UCSD-AML1 (cell line): Measurements from ENCODE around the gene FKBP1A.
"Not testable (repeated sequence)": the region's sequence is repeated elsewhere in the genome, so short reads cannot be mapped to it uniquely, and the experiment has no call there.

Source experiments
- DNase-seq: peaks from one replicate; lab custom pipeline; 2025; ENCODE audit not compliant: unreplicated experiment; lab: John Stamatoyannopoulos, UW

FKBP1A gene

GRCh38 chr20:1417790-1418189, 24.9 kb upstream of the FKBP1A start:
- no peak for DNase-seq

DNA sequence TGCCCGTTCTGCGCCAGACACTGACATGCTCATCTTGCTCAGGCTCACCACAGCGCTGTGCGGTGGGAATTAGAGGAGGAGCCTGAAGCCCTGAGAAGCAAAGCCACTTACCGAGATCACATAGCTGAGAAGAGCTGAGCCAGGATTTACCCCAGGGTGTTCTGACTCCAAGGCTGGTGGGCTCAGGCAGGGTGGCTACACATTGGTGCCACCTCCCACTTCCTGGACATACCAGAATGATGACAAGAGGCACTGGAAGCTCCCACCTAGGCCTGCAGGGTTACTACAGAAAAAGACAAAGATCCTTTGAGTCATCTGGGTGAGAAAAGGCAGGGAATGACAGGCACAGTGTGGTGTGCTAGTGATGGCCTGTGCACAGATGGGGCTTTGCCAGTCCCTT, 24.4 kb upstream of the FKBP1A start:
- no peak for DNase-seq

- DNase-seq = no peak
Measured at GRCh38 chr20:1415667-1416468, 23.0 kb upstream of the FKBP1A start.

DNA sequence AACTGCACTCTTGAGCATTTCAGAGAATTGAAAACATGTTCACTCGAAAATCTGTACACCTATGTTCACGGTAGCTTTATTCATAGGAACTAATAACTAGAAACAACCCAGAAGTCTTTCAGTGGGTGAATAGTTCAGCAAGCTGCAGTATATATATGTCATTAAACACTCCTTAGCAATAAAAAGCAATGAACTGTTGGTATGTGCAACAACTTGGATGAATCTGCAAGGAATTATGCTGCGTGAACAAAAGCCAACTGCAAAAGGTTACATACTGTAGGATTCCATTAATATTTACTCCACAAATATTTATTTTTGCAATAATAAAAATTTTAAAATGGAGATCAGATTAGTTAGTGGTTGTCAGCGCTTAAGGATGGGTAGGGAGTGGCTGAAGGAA, 22.1 kb upstream of the FKBP1A start:
- DNase-seq = no peak

GRCh38 chr20:1405801-1406200, 12.9 kb upstream of the FKBP1A start:
- no peak for DNase-seq

DNA sequence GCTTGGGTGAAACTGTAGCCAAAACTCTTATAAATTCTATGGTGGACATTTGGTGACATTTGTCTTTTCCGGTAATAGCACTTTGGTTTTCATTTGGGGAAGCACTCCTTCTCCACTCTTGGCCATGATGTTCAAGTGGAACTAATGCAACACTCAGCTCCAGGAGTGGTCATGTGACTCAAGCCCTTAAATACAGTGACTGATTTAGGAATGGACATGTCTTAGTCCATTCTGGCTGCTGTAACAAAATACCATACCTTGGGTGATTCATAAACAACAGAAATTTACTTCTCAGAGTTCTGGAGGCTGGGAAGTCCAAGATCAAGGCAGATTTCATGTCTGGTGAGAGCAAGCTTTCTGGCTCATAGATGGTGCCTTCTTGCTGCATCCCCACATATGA, 10.8 kb upstream of the FKBP1A start:
- no peak for DNase-seq

- DNase-seq = peak; percentile 41
Measured at GRCh38 chr20:1402149-1402548, 9.3 kb upstream of the FKBP1A start.

GRCh38 chr20:1401451-1401907, 8.6 kb upstream of the FKBP1A start:
- no peak for DNase-seq

DNA sequence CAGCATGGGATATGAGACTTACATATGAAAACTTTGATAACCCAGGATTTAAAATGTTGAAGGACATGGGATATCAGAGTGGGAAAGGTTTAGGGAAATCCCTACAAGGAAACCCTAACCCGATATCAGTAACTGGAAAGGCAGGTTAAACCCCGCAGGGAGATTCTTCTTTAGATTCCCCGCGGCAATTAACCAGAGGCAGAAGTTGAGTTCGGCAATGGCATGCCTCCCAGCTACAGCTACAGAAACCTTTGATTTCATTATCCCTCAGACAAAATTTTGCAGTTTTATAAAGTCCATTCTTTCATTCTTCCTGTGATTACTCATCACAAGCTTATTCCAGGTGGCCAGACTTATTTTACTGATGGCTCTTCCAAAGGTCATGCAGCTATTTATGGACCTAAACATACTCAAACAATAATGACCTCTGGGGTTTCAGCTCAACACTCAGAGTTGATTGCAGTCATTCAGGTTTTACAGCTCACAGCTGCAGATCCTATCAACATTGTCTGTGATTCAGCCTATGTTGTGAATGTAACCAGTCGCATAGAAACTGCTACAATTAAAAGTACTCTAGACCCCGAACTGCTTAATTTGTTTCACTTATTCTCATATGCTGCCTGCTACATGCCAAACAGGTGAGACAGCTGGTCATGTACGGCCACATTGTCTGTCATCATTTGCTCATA, 7.0 kb upstream of the FKBP1A start:
- not testable (repeated sequence) for DNase-seq

DNA sequence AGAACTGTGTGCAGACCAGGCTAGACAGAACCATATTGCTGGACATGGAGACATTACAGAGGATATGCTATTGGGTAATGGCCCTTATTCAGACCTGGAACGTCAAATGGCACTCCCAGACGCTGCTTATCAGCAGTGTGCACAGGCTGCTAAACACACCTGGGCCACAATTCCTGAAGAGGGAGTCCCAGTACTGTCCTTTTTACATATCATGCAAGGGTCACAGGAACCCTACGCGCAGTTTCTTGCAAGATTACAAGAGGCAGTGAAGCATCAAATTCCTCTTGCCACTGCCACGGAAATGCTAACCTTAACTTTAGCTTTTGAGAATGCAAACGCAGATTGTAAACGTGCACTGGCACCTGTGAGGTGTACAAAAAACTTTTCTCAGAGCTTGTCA, 5.3 kb upstream of the FKBP1A start:
- DNase-seq = not testable (repeated sequence)

- DNase-seq = no peak
Measured at GRCh38 chr20:1397710-1398109, 4.9 kb upstream of the FKBP1A start.

DNA sequence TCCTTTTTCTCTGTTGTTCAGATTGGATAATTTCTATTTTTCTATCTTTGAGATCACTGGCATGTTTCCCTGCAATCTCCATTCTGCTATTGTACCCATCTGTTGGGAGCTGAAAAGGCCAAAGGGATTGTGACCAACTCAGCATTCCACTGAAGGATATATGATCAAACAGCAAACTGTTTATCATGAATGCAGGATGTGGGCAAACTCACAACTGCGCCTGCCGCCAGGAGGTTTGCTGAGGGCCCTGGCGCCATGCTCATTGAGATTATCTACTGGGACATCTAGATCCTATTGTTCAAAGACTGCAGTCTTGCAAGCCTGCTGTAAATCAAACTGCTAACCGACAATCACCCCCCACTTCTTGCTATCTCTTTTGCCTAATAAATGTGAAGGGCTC, 3.8 kb upstream of the FKBP1A start:
- DNase-seq = no peak

GRCh38 chr20:1396264-1396663, 3.4 kb upstream of the FKBP1A start:
- DNase-seq = no peak

GRCh38 chr20:1394686-1395085, 1.8 kb upstream of the FKBP1A start:
- no peak for DNase-seq

GRCh38 chr20:1393507-1393882, 641 bp upstream of the FKBP1A start:
- DNase-seq = no peak

- no peak for DNase-seq
Measured at GRCh38 chr20:1392443-1392692, 486 bp downstream of the FKBP1A start.

DNA sequence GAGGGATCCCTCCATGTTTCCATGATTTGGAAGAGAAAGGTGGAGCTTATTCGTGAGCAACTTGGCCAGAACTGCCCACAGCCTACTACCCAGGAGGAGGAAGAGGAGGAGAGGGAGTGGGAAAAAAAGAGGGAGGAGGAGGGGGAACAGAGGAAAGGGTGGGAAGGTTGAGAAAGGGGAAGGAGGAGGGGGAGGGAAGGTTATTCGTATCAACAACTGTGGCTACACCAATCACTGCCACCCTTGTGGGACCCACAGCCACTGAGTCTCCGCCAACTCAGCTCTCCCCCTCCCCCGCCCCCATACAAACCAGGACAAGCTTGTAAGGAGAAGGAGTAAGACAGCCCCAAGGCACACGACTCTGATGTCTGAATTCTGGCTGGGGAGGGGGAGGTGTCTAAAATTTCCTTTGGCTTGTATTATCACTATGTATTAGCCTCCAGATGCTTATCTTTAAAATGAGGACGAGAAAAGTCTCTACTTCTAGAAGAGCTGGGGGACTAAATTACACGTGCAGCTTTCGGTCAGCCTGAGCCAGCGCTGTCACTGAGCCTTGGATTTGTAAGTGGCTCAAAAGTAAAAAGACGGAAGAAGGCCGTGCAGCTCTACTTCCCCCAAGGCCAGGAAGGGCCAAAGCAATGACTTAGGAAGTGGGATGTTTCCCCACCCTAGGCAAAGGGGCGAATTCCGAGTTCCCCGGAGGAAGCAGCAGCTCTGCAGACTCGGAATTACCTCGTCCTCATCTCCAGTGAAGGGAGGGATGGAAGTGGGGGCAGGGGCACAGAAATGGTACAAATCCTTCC, 1.0 kb downstream of the FKBP1A start:
- DNase-seq = peak; percentile 32

- DNase-seq = no peak
Measured at GRCh38 chr20:1390581-1391403, 2.1 kb downstream of the FKBP1A start.

DNA sequence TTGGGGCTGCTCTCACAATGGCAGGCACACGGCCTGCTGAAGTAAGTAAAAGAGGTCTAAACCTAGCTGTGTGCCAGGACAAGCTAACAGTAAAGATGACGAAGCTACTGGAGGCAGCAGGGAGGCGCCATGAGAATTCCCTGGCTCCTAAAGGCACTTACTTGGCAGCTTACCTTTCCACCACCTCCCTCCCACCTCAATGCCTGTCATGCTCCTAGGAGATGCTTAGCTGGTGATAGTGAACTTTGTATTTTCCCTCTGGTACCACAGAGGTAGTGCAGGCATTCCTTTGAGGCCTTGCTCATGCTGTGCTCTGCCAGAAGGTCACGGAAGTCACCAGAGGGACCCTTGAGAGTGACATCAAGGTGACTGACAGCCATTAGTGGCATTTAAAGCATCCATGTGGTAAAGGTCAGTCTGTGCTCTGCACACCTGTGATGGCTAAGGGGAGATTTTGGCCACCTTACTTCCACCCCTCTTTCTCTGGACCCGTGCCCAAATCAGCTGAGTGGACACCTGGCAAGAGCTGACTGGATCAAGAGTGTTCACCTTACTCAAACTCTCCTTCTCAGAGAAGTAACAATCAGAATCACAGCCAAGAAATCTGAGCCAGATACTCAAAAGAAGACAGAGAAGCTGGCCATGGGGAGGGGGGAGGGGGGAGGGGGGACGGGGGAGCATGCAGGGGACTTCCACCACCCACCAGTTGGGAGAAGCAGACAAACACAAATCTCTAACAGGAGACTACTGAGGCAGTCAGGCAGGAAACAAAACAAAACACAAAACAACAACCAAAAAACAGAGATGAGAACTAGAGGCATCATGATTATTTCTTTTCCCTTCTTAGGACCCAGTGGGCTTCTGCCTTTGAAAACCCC, 2.9 kb downstream of the FKBP1A start:
- DNase-seq = no peak
